Dermis microvascular lymphatic vessel endothelial cell (primary cell): Measurements from ENCODE around the gene GHRHR. TPM values are rescaled to one million over a fixed set of nuclear protein-coding genes. Genes with fewer than 3 reads are reported as not detected.

ENCODE experiments used
- DNase-seq, 2 donors: peaks; one replicate each; pipeline versions ENCODE4 v3.0.0 to v3.0.0-alpha.2; 2010; ENCODE audit warnings: low read depth in 2 of 2
- total RNA-seq: library from RNA; depleted of rRNA; stranded (reverse); fragments of >200 nt; gene quantifications from 2 replicates; pipeline ENCODE4 v1.2.1, GENCODE V29; 2014

Gene GHRHR
- not detected in 2 replicates for total RNA-seq

GRCh38 chr7:30963842-30964241 lies at the start of gene GHRHR:
Gene GHRHR (plus strand): TSS chr7:30963953. CDS start chr7:30964069, 116 bp downstream.
- DNase-seq = no peak

- DNase-seq = peak in 1 of 2 donors; percentile 25
Observed at GRCh38 chr7:30914596-30914995, 49.2 kb upstream of the GHRHR start.

- DNase-seq = no peak
Observed at GRCh38 chr7:30915005-30915601, 48.6 kb upstream of the GHRHR start.

DNA sequence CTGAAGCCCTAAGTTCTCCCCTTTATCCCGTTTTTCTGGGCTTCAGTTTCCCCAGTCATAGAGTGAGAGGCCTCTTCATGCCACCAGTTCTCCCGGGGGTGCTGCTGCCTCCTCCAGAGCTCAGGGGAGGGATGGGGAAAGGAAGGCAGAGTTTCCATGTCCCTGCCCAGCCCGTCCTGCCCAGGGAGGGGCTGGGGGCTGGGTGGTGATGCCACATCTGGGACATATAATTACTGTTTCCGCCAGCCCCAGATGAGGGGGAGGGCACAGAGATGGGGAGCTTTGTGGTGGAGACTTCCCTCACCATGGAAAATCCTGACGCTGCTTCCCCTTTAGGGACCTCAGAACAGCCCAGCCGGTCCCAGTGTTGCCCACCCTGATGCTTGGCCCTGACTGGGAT lies 48.0 kb upstream of the GHRHR start:
- no peak for DNase-seq

GRCh38 chr7:30916255-30916654 lies 47.5 kb upstream of the GHRHR start:
- DNase-seq = no peak

DNA sequence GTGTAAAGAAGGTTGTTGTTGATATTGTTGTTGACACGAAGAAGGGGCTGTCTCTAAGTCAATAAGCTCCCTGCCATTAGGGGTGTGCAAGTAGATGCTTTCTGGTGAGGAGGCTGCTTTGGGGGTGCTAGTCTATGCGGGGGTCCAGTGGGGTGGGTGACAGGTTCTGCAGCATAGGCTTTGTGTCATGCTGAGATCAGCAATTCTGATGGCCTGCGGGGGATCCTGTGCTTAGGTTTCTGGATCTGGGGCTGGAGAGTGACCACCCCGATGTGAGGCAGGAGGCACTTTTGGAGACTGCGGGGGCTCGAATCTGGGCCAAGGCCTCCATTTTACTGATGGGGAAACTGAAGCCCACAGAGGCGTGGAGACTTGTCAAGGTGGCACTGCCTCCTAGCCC lies 47.0 kb upstream of the GHRHR start:
- no peak for DNase-seq

DNA sequence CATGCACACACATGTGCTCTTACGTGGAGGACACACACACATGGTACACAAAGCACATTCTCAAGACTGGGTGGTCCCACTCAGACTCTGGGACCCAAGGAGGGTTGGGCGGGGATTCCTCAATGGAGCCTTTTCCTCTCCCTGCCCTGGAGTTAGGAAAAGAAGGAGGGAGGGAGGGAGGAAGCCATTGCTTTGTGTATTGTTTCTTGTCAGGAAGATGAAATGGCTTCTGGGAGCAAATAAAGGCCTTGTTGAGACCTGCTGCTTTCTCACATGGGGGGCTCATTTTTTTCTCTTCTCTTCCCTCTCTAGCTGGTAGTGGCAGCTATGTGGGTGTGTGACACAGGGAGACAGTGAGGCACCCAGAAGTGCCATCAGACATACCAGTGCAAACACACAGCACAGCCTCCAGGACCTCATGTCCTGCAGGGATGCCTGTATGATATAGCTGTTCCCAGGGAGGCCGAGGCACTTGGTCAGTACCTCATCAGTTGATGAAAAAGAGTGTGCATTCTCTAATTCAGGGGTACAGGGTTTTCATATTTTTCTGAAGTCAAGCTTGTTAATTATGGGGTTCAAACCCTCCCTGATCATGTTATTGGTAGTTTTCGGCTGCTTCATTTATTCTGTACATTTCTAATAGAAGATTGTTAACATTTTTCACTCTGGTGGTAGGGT lies 46.4 kb upstream of the GHRHR start:
- DNase-seq = no peak

DNA sequence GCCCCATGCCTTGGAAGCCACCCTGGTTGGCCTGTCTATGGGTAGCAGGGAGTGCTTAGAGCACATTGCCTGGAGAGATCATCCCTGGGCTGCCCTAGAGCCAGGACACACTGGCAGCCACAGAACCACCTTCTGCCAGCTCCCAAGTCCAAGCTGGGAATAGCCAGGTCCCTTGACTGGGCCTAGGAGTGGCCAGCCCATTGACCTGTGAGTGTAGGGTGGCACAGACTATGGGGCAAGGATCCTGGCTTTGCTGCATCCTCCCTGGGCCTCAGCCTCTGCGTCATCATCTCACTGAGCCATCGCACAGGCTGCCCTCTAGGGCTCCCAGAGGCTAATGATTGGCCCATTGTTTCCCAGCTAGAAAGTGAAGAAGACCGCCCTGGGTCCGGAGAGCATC lies 45.1 kb upstream of the GHRHR start:
- no peak for DNase-seq

DNA sequence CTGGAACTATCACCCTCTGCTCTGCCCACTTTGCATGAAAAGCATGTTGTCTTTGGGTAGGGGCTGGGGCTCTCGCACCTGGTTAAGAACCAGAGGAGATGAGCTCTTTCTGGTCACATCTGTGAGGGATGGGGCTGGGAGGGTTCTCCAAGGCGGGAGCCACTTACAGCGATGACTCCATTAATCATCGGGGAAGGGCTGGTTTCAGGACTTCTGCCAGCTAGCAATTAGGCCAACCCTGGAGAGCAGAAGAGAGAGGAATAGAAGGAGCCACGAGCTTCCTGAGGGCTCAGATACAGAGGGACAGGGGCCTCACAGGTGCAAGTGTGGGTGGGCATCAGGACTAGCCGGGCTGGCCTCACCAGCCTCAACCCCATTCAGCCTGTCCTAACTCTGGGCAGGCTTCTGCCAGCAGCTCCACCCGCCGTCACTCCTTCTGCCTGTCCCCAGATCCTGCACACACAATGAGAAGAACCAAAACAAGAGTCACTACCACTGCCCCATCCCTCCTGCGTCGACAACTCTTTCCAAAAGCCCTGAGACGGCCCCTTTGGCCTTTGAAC lies 43.7 kb upstream of the GHRHR start:
- no peak for DNase-seq

GRCh38 chr7:30920584-30921539 lies 42.9 kb upstream of the GHRHR start:
- DNase-seq = peak in 1 of 2 donors; percentile 61

- no peak for DNase-seq
Observed at GRCh38 chr7:30921540-30922401, 42.0 kb upstream of the GHRHR start.

DNA sequence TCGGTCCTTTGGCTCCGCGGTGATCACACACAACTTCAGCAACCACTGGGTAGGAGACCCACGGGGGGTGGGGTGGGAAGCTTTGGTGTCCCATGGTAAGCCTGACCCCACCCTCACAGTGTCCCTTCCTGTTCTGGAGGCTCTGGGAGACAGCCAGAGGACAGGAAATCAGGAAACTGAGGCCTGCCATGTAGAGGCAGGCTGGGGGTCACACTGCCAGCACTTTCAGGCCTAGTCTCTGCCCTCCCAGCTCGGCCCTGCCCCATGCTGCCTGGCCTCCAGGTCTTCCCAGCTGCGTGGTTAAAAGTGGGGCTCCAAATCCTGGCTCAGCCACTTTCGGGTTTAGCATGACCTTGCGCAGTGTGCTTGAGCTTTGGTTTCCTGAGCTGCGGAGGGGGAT lies 41.2 kb upstream of the GHRHR start:
- no peak for DNase-seq

GRCh38 chr7:30923009-30923773 lies 40.6 kb upstream of the GHRHR start:
- DNase-seq = no peak

- DNase-seq = no peak
Observed at GRCh38 chr7:30923774-30924413, 39.9 kb upstream of the GHRHR start.

- no peak for DNase-seq
Observed at GRCh38 chr7:30924624-30925023, 39.1 kb upstream of the GHRHR start.

DNA sequence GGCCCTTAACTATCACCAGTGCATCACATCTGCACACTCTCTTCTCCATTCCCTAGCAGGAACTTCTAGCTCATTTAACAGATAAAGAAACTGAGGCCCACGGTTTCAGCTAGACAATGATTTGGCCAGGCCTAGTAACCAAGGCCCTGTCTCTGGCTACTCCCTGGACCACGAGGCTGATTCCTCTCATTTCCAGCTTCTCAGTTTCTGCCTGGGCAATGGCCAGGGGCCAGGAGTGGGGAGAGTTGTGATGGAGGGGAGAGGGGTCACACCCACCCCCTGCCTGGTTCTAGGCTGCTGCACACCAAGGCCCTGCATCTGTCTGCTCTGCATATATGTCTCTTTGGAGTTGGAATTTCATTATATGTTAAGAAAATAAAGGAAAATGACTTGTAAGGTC lies 38.6 kb upstream of the GHRHR start:
- DNase-seq = no peak

DNA sequence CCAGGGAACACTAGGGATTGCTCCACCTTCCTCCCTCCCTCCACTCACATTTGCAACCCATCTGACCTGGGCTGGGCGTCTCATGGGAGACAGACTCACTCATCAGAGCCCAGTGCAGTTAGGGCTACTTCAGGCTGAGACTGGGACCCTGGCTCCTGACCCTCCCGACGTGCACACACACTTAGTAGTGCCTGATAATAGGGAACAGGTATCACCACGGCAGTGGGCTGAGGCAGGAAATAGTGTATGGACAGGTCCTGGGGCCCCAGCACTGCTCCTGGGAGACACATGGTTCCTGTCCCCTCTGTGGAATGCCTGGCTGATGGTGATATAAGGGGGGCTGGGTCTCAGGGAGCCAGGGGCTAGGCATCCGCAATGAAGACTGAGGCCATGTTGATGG lies 37.8 kb upstream of the GHRHR start:
- DNase-seq = peak in 1 of 2 donors; percentile 12

DNA sequence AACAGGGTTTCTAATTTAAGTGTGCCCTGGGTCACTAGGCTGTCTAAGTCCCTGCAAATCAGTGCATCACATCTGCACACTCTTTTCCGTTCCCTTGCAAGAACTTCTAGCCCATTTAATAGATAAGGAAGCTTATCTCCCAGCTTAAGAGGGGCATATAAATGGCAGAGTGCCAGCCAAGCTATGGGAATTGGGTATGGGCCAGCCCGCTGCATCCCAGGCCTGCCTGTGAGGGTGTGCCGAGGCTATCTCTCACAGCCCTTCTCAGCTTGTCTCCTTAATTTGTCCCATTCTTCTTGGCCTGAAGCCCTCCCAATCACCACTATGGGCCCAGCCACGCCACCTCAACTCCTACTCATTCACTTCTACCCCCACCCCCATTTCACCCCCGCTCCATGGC lies 37.4 kb upstream of the GHRHR start:
- DNase-seq = no peak

- no peak for DNase-seq
Observed at GRCh38 chr7:30927040-30927439, 36.7 kb upstream of the GHRHR start.

- DNase-seq = no peak
Observed at GRCh38 chr7:30927559-30927958, 36.2 kb upstream of the GHRHR start.
